Parathyroid adenoma (tissue), 2 donors: ENCODE data around the gene ASAP2.

ENCODE experiments used
- H2AFZ ChIP-seq: fragments of 300-600 bp; sonication (generic); one replicate; pipeline ENCODE4 v1.7.0; 2017; ENCODE audit warnings: antibody characterized with exemption, mild to moderate bottlenecking
- H3K27ac ChIP-seq: fragments of 300-600 bp; sonication (generic); one replicate; pipeline ENCODE4 v1.7.0; 2017
- H3K27me3 ChIP-seq: fragments of 300-600 bp; sonication (generic); one replicate; pipeline ENCODE4 v1.7.0; 2017; ENCODE audit warnings: low read length; ENCODE audit not compliant: control insufficient read depth, insufficient read depth
- H3K36me3 ChIP-seq: fragments of 300-600 bp; sonication (generic); one replicate; pipeline ENCODE4 v1.7.0; 2017; ENCODE audit warnings: low read length; ENCODE audit not compliant: control insufficient read depth, insufficient read depth
- H3K4me1 ChIP-seq: fragments of 300-600 bp; sonication (generic); one replicate; pipeline ENCODE4 v1.7.0; 2017; ENCODE audit warnings: control low read depth
- H3K4me2 ChIP-seq: fragments of 300-600 bp; sonication (generic); one replicate; pipeline ENCODE4 v1.7.0; 2017; ENCODE audit warnings: low read length
- H3K4me3 ChIP-seq: fragments of 300-600 bp; sonication (generic); one replicate; pipeline ENCODE4 v1.7.0; 2017; ENCODE audit warnings: low read depth, low read length
- H3K79me2 ChIP-seq: fragments of 300-600 bp; sonication (generic); one replicate; pipeline ENCODE4 v1.7.0; 2017; ENCODE audit warnings: control low read depth
- H3K9ac ChIP-seq: fragments of 300-600 bp; sonication (generic); one replicate; pipeline ENCODE4 v1.7.0; 2017; ENCODE audit warnings: mild to moderate bottlenecking
- H3K9me3 ChIP-seq: fragments of 300-600 bp; sonication (generic); one replicate; pipeline ENCODE4 v1.7.0; 2017; ENCODE audit warnings: low read length; ENCODE audit not compliant: control insufficient read depth
- TF ChIP-seq, protein P1 (sequence below): fragments of 300-600 bp; sonication (generic); IDR thresholded peaks from one replicate; pipeline ENCODE4 v1.7.0; 2017; ENCODE audit warnings: antibody characterized with exemption, mild to moderate bottlenecking
- donor health status: primary hyperparathyroidism.

The ASAP2 gene

DNA sequence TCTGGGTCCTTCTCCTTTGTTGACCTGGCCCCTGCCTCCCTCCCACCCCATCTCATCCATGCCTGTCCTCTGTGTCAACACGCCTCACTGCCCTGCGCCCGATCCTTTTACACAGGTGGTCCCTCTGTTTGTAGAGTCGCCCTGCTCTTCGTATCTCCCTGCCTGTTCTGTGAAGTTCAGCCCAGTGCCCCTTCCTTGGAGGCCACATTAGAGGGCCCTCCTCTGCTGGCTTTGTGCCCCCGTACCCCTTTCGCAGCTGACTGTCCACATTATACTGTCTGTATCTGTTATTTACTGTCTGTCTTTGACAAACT lies 25.5 kb downstream of the ASAP2 start:
- H3K79me2 ChIP-seq: peaks cover 13% of the 10 kb centered on the region
- no peak overlapping the region for H3K4me2 ChIP-seq
- H3K36me3 ChIP-seq: no peaks in the 10 kb centered on the region
- H3K4me3 ChIP-seq: no peak overlapping the region
- peaks cover 8% of the 10 kb centered on the region for H3K4me1 ChIP-seq
- H3K27ac ChIP-seq: no peak overlapping the region
- H3K27me3 ChIP-seq: no peaks in the 10 kb centered on the region
- TF ChIP-seq, protein P1, sequence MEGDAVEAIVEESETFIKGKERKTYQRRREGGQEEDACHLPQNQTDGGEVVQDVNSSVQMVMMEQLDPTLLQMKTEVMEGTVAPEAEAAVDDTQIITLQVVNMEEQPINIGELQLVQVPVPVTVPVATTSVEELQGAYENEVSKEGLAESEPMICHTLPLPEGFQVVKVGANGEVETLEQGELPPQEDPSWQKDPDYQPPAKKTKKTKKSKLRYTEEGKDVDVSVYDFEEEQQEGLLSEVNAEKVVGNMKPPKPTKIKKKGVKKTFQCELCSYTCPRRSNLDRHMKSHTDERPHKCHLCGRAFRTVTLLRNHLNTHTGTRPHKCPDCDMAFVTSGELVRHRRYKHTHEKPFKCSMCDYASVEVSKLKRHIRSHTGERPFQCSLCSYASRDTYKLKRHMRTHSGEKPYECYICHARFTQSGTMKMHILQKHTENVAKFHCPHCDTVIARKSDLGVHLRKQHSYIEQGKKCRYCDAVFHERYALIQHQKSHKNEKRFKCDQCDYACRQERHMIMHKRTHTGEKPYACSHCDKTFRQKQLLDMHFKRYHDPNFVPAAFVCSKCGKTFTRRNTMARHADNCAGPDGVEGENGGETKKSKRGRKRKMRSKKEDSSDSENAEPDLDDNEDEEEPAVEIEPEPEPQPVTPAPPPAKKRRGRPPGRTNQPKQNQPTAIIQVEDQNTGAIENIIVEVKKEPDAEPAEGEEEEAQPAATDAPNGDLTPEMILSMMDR: no peak
- H3K9ac ChIP-seq: no peak overlapping the region
- no peak overlapping the region for H2AFZ ChIP-seq
- H3K9me3 ChIP-seq: no peaks in the 10 kb centered on the region

DNA sequence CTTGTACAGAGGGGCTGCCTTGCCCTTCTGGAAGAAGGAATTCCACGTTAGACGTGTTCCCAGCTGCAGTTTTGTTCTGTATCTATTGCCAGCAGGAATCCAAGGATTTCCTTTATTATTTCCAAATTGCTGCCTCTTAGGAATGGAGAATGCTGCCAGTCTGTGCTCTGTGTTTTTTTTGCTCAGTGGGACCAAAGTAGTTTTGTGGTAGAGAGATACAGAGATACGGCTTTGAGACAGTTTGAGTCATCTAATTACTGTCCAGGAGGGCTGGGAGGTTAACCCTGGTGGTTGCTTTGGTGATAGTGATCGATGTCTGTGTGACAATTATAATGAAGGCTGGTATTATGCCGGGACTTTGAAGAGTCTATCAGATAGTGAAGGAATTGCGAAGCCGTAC lies 26.3 kb downstream of the ASAP2 start:
- H3K27ac ChIP-seq: no peak overlapping the region
- H3K4me2 ChIP-seq: no peak overlapping the region
- peaks cover 13% of the 10 kb centered on the region for H3K79me2 ChIP-seq
- H3K36me3 ChIP-seq: no peaks in the 10 kb centered on the region
- TF ChIP-seq, protein P1: no peak
- no peak overlapping the region for H3K4me3 ChIP-seq
- H2AFZ ChIP-seq: no peak overlapping the region
- H3K4me1 ChIP-seq: peaks cover 8% of the 10 kb centered on the region
- no peaks in the 10 kb centered on the region for H3K27me3 ChIP-seq
- no peak overlapping the region for H3K9ac ChIP-seq
- H3K9me3 ChIP-seq: no peaks in the 10 kb centered on the region

DNA sequence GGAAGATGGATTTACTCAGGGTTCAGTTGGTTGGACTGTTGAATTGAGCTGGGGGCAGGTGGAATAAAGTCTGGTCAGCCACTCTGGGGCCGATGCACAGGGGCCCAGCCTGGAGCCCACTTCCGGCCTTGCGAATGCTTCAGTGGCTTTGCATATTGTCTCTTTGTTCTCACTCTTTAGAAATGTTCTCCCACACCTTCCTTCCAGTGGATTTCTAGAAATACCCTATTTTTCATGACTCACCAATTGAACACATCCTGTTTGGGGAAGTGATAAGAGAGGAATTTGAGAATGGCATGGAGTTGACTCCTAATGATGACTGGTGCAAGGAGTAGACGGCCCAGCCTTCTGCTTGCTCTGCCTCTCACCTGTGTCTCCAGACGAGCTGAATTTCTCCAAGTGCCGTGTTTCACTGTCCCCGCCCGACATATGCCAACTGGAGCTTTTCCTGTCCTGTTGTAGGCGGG lies 28.1 kb downstream of the ASAP2 start:
- Histone ChIP-seq H3K9ac (no peak overlapping the region), H3K9me3 (no peaks in the 10 kb centered on the region), H3K27me3 (no peaks in the 10 kb centered on the region), H3K79me2 (peaks cover 10% of the 10 kb centered on the region), H3K4me3 (no peak overlapping the region), H3K4me1 (peaks cover 8% of the 10 kb centered on the region), H3K36me3 (no peaks in the 10 kb centered on the region), H2AFZ (no peak overlapping the region), H3K27ac (peak overlapping the region; percentile 54), H3K4me2 (no peak overlapping the region)
- TF ChIP-seq, protein P1: no peak

DNA sequence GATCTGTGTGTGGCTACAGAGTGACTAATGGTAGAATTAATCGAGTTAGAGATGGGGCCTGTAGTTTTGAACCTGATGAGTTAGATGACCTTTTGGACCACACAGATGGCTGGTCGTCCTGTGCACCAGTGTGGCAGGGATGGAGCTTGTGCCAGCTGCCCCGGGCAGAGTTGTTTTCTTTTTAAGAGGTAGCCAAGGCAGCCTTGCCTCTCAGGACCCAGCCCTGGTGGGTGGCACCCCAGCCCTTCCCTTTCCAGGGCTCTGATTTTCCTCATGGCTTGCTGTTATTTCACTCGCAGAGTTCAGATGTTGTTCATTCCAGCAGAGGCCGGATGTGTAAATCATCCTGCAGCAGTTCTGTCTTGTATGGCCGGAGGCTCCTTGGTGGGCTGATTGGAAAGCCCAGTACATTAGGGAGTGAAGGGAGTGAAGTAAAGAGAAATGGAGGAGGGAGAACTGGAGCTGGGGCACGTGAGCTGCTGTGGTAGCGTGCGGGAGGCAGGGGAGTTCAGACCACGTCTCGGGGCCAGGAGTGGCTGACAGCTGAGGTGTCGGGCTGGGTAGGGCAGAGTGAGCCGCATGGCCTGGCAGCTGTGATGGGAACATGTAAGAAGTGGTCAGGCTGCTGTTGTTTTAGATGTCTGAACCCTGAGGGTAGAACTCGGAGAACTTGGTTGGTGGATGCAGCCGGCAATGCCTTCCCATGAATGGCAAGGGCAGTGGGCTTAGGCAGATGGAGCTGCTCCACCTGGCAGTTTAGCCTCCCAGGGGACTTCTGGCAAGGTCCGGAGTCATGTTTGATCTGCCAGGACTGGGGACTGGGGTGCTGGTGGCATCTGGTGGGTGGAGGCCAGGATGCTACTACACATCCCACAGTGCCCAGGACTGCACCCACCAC lies 28.8 kb downstream of the ASAP2 start:
- peaks cover 8% of the 10 kb centered on the region for H3K4me1 ChIP-seq
- no peak overlapping the region for H3K4me2 ChIP-seq
- no peak overlapping the region for H3K9ac ChIP-seq
- TF ChIP-seq, protein P1: no peak
- H3K27me3 ChIP-seq: no peaks in the 10 kb centered on the region
- no peak overlapping the region for H2AFZ ChIP-seq
- H3K9me3 ChIP-seq: no peaks in the 10 kb centered on the region
- no peak overlapping the region for H3K4me3 ChIP-seq
- no peaks in the 10 kb centered on the region for H3K36me3 ChIP-seq
- peak overlapping the region; percentile 54 for H3K27ac ChIP-seq
- peaks cover 11% of the 10 kb centered on the region for H3K79me2 ChIP-seq

DNA sequence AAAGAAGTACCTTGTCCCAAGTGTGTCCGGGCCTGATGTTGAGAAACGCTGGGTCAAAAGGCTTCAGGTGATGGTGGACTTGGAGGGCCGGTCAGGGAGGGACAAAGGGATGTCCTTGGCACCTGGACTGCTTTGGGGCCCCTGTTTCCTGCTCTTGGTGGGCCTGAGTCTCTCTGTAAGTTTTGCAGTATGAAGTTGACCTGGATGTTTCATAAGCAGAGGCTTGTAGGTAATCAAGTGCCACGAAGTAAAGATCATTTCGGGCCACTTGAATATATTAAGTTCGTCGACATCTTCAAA lies 29.4 kb downstream of the ASAP2 start:
- Histone ChIP-seq H3K27ac (peak overlapping the region; percentile 54), H3K4me1 (peaks cover 8% of the 10 kb centered on the region), H3K36me3 (no peaks in the 10 kb centered on the region), H3K79me2 (peaks cover 11% of the 10 kb centered on the region), H2AFZ (no peak overlapping the region), H3K4me3 (no peak overlapping the region), H3K27me3 (no peaks in the 10 kb centered on the region), H3K9me3 (no peaks in the 10 kb centered on the region), H3K9ac (no peak overlapping the region), H3K4me2 (no peak overlapping the region)
- TF ChIP-seq, protein P1: no peak
